ENCODE data around the gene CAMK2A.

GRCh38 chr5:150295172-150295634 is 5.6 kb upstream of the CAMK2A start:
- TF ChIP-seq CTCF (IDR thresholded peaks at IDR 0.05) (no peak), POLR2A (IDR thresholded peaks at IDR 0.05) (no peak)

Measured in Peyer's patch (tissue), 4 donors.